HG02623 (cell line): ENCODE measurements around the gene SLC6A17.

ENCODE experiments used
- ATAC-seq: cut with Tn5 transposase; IDR thresholded peaks from one replicate; pipeline ENCODE4 v1.9.1; 2021; ENCODE audit warnings: moderate library complexity; ENCODE audit not compliant: unreplicated experiment

The SLC6A17 gene

DNA sequence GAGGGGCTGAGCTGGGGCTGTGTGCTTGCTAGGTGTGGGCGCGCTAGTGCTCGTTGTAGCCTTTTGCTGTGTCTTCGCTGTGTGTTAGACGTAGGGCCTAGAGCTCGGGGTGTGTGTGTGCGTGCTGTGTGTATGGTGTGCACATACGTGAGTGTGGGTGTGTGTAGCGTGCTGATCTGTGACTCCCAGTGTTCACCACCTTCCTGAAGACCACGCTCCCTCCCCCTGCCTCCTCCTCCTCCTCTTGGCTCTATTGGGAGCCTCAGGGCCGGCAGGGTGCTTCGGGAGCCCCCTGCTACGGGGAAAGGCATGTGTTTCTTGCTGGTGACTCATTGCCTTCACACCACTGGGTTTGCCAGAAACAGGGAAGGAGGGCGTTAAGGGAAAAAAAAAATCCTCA, 50.4 kb downstream of the SLC6A17 start:
- ATAC-seq, result no peak

DNA sequence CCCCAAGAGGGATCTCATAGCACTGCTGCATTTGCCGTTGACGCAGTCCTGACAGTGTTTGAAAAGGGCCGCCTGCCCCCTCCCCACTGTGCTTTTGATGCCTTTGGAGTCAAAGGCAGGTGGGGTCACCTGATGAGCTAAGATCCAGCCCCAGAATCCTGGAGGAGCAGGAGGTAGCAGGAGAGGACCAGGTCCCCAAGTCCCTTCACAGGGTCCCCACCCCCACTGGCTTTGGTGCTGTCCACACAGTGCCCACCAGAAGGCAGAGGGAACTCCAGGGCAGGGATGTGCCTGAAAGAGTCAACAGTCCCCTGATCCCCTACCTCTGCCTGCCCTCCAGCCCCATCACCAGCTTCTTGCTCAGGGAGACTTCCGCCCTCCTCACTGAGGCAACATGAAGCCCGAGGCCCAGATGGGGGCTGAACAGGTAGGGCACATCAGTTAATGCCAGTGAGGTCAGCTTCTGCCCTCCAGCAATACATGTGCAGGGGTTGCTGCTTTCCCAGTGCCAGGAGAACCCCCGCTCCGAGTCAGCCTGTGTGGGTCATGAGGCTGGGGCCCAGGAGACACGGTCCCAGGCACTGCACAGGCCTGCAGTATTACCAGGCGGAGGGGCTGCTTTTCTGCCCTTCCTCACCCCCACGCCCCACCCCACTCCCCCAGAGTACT, 51.0 kb downstream of the SLC6A17 start:
- ATAC-seq, result no peak

DNA sequence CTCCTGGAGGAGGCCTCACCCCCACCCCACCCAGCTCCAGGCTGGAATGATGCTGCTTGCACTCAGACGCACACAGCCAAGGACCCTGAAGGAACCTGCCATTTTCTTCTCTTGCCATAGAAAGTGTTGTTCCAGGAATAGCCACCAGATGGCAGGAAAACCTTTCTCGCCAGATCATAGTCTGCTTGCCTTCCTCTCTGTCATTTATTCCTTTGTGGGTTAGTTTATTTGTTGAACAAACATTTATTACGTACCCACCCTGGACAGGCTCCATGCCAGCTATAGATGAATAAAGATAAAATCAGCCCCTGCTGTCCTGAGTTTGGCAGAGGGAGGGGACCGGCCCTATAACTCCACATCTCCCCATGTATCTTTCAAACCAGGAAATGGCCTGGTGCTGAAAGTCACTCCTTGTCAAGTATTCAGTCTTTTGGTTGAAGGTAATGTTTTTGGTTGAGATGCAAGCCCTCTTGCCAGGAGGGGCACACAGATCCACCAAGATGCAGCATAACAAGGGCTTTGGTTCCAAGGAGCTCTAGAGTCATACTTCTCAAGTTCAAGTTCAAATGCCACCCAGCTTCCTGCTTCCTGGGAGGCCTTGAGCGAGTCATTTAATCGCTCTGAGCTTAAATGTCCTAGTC, 52.8 kb downstream of the SLC6A17 start:
- no peak for ATAC-seq

DNA sequence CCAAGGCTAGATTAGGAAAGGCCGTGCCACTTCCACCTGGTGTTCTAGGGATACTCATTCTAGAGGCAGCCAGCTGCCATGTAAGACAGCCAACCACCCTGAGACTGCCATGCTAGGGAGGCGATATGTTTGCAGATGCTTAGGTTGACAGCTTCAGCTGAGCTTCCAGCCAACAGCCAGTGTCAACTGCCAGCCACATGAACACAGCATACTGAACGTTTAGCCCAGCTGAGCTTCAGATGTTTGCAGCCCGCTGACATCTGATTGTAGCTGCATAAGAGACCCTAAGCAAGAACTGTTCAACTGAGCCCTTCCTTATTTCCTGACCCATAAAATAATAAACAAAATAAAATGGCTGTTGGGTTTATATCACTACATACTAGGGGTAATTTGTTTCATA, 54.9 kb downstream of the SLC6A17 start:
- ATAC-seq, result no peak

DNA sequence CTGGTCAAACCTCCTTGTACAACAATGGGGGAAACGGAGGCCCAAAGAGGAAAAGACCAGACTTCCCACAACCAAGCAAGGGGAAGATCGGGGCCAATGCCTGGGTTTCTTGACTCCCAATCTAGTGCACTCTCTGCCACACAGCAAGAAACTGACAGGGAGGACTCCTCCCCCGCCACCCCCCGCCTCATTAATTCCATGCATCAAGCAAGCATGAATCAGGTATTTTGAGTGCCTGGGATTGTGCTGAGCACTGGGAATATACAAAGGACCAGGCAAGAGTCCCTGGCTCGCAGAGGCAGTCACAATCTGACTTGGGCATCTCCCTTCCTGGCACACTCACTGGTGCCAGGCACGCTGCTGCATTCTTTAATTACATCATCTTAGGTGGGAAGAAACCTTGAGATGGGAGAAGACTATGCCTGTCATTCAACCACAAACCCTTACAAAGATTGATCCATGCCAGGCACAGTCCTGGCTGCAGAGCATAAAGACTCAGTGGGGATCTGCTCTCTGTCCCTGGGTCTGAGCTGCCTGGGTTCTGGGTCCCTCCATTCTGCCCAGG, 55.4 kb downstream of the SLC6A17 start:
- ATAC-seq, result no peak

DNA sequence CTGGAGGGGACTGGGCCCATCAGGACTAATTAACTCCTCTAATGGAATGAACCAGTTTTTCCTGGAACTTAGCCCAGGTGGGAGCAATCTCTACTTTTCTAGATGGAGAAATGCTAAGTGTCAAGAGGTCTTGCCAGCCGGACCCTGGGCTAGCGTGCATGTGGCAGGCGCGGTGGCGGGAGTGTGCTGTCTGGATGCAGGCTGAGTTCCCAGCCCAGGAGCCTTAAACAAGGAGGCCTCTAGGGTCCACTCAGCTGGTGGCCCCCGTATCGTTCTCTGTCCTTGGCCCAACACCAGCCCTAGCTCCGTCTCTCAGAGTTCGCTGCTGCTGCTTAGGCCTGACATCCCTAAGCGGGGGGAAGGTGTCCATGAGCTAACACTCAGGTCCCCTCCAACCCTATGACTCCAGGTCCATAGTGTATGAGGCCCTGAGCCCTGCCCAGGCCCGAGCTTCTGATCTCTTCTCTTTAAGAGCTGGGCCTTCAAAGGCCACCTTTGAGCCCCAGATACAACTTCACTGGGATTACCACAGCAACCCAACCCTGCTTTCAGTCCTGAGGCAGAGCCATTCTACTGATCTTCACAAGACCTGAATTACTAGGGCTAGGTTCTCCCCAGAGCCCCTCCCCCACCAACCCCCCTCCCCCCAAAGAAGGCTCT, 56.1 kb downstream of the SLC6A17 start:
- ATAC-seq, result no peak

DNA sequence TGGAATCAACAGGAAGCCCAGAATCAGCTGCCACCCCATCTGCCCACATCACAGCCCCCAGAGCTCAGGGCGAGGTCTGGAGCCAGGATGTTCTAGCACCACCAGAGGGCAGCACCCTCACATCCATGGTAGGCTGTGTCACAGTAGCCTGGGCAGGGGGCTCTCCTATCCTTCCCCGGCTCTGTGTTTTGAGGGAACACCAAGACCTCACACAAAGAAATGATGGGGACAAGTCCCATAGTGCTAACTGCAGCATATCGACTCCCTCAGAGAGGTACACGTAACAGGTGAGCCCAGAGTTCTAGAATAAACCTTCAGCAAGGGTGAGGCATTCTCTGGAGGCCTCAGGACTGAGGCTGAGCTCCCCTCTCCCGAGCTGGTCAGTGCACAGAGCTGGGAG, 57.5 kb downstream of the SLC6A17 start:
- ATAC-seq, result no peak

DNA sequence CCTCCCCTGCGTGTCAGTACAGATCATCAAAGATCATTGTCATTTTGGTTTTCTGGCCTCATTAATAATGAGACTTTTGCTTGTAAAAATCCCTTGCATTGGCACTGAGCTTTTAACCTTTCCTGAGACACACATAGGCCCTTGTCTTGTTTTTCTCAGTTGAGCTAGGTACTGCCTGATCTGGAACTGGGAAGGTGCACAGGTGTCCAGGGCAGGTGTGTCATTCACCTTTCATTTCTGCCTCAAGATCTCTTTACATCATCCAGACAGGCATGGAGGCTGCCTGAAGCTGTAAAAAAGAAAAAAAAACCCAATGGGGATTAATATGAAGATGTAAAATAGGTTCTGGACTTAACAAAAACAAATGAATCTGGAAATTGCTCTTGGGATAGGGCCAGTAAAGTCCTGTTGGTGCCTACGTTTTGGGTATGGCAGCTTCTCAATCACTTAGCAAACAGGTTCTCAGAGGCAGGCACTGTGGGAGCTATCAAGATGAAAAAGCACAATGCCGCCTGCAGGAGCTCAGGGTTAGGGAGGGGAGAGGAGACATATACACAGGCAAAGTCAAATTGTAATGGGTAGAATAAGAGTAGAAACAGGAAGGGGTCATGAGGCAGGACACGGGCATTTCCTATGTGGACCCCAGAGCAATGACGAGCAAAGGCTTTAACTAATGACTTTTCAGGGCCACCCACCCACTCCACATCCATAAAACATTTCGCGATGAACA, 58.8 kb downstream of the SLC6A17 start:
- no peak for ATAC-seq

DNA sequence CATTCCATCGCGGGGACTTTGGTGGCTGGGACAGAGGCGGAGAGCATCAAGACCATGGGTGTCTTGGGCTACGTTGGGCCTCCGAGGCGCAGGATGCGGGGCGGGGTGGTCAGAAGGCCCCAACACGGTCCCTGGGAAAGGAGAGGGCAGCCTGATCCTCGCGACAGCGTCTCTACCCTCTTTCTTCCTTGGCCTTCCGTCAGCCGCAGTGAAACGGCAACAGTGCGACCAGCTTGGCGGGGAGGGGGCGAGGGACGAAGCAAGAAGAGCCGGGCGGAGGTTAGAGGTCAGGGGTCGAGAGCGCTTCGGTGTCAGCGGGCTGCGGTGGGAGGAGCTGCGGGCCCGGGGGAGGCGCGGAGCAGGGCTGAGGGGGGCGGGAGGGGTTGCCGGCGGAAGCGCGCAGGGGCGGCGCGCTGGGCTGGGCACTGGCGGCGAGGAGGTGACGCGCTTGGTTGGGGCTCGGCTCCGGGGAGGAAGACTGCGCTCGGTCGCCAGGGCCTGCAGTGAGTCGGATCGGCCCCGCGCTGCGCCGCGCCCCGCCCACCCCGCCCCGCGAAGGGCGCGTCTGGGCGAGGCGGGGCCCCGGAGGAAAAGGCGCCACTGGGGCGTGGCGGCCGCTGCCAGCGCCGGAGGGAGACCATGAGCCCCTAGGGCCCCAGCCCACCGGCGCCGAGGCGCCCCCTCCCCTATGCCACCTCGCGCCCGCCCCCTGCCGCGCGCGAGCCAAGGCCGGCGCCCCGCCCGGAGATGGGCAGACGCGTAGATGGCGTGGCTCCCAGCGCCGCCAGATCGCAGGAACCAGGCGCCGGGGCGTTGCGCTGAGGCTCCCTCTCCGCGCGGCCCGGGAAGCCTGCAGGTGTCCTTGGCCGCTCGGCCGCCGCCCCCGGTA, 59.7 kb downstream of the SLC6A17 start, which contains the start of gene KCNC4:
Gene KCNC4 (plus strand): TSS at position 600 of the 889 bp plus-strand sequence. CDS start 1,186 bp downstream, outside the sequence.
- peak; percentile 80 for ATAC-seq

DNA sequence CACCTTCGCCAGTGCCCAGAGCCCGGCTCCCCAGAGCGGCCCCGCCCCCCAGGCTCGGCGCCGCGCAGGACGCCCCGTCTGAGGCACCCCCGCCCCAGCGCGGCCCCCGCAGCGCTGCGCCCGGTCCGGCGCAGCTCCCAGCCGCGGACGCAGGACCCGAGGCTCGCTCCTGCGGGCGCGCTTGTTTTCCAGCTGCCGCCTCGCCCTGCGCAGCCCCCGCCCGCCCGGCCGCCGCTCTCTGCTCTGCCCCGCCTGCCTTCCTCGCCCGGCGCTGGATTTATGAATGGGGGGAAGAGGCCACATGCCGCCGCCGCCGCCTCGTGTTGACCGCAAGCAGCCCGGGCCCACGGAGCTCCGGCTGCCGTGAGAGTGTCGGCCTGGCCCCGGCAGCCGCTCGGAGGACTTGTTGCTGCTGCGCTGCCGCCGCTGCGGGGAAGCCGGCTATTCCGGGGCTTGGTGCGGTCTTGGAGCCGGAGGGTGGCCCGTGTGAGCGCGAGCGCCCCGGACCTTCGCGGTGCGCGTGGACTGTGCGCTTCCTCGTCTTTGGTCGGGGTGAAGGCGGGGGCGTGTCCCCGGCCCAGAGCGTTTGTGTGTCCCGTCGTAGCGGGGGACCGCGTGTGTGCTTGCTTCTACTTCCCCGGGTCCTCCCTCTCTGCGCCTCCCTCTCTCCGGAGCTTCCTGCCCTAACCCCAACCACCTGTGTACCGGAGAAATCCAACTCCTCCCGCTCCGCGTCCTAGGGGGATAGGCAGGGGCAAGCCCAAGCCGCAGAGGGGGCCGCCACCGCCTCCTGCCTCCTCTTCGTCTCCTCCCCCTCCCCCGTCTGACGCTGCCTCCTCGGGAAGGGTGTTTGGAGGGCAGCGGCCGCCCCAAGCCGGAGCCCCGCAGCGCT, 60.6 kb downstream of the SLC6A17 start:
- peak; percentile 9 for ATAC-seq

DNA sequence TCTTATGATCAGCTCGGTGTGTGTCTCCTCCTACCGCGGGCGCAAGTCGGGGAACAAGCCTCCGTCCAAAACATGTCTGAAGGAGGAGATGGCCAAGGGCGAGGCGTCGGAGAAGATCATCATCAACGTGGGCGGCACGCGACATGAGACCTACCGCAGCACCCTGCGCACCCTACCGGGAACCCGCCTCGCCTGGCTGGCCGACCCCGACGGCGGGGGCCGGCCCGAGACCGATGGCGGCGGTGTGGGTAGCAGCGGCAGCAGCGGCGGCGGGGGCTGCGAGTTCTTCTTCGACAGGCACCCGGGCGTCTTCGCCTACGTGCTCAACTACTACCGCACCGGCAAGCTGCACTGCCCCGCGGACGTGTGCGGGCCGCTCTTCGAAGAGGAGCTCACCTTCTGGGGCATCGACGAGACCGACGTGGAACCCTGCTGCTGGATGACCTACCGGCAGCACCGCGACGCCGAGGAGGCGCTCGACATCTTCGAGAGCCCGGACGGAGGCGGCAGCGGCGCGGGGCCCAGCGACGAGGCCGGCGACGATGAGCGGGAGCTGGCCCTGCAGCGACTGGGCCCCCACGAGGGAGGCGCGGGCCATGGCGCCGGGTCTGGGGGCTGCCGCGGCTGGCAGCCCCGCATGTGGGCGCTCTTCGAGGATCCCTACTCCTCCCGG, 61.3 kb downstream of the SLC6A17 start:
- no peak for ATAC-seq

DNA sequence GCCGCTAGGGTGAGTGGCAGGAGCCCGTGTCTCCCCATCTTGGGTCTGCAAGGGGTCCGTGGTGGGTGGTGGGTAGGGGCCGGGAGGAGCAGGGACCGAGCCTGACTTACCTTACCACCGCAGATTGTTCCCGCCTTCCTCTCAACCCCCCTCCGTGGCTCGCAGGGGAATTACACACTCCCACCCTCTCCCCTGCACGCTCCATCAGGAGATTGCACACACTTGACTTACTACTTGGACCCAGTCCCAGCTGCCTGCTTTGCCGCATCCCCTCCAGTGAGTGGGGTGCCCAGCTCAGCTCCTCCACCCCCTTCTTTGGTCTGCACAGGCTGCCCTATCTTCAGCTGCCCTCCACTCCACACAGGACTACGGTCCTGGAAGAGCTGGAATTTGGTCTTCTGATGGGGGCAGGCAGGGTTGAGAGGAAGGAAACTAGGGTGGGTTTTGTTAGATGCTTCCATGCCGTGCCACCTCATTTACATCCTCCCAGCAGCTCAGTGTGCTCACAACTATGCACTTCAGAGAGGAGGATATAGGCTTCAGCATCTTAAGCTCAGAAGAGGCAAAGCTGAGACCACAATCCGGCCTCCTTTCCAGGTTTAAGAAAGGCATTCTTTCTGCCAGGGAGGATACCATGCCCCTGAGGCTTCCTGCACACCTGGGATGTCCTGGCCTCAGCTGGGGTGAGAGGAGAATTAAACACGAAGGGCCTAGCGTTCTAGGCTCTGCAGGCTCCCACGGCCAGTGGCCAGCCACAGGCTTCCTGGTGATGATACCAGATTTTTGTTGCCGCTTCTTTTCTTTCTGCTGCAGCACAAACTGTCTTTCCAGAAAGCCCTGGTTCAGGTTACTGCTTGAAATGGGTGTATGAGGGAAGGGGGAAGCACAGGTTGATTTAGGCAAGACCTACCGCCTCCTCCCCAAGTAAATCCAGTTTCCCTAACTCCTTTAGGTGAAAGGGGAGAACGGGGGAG, 62.2 kb downstream of the SLC6A17 start:
- no peak for ATAC-seq

DNA sequence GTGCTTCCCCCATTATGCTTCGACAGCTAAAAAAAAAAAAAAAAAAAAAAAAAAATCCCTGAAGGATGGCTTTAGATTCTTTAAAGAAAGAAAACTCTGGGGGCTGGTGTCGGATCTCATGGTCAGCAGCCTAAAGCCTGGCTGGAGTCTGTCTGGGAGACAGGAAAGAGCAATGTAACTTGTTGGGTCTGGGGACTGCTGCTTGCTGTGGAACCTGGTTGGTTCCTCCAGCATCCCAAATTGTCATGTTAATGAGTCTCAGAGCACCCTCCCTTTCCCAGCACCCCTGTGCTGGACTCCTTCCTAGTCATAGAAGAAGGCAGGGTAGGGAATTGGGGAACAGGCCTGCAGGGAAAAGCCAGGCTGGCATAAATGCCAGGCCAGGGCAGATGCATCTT, 62.8 kb downstream of the SLC6A17 start:
- ATAC-seq, result no peak

DNA sequence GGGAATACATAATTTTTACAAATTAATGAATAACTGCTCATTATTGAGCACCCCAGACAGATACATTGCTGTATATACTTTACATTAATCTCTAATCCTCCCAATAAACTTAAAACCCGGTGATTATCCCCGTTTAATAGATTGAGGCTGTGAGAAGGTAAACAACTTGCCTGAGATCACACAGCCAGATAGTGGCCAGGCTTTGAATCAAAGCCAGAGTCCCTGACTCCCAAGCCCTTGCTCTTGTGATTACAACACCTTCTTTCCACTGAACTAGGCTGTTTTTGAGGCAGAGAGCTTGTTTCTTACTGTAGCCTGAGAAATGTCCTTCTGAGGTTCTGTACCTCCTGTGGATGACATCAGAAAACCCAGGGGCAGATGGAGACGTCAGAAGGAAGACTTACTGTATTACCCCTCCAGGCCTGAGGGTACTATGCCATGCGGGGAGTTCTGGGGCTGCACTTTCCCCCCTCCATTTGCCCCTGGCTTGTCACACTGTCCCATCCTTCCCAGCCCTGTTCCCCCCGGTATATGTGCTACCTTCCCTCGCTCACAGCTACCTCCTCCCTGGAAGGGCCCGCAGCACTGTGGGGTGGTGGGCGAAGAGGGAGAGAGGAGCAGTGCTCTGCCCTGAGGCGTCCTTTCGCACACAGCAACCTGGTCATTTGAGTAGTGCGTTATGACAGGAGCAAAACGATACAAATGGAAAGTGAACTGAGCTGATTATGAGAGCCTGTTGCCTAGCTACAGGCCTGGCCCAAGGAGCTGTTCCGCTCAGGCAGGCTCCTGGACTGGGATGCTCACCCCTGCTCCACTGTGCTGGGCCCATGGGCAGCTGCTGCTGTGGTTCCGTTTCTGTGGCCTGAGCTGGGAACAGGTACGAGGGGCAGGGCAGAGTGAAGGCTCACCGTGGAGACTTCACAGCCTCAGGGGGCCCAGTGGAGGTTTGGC, 64.4 kb downstream of the SLC6A17 start:
- ATAC-seq, result no peak

DNA sequence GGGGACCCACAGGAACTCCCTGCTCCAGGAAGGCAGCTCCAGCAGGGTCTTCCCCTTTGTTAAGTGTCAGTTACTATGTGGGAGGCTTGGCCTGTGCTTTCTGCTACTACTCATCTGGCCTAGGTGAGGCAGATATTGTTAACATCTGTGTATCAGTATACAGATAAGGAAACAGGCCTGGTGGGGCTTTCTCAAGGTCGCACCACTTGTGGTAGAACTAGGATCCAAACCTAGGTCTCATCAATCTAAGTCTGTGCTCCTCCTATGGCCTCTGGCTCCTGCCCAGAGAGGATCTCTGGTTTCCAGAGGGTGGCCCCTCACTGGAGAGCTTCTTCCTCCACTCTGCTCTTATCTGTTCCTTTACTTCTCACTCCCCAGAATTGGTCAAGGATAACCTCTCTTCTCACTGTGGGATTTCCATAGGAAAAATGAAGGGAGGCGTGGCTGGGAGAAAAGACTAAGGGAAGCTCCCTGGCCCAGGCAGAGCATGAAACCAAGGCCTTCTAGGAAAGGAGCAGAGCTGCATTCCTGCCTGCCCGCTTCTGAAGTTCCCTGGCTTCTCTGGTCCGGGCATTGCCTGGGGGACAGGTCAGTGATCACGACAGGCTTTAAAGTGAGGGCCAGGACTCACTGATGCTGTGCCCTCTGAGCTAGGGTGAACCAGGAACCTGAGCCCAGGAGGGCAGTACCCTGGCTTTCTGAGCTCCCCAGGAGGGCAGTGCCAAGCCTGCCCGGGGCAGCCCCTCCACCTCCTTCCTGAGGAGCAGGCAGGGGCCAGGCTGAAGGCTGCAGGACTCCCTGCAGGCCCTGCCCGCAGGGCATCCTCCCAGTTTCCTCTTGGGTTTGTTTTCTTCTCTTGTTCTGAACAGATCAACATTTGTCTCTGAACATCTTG, 65.6 kb downstream of the SLC6A17 start:
- no peak for ATAC-seq
